Measurements from ENCODE around the gene CLIP4. TPM values are rescaled to one million over a fixed set of nuclear protein-coding genes. Genes with fewer than 3 reads are reported as not detected.

CLIP4 gene
- polyA plus RNA-seq, 2 of the 4 experiments (the other 2 are of a cell fraction) = 51.1 to 99.1 TPM

- ChIA-PET POLR2A (no interaction called here), CTCF (interaction anchor here (1.2 to 1.8 kb wide), 2 partner anchors 10 to 668 kb away, joined by 3 to 10 read pairs; no protein-coding TSS in a partner anchor)
- Histone ChIP-seq H3K4me1 (peaks cover 10% of the 10 kb centered on the region; the same call in 1 of the 3 replicates), H3K9me3 (no peaks in the 10 kb centered on the region), H3K4me2 (no peak overlapping the region; the same call in 2 of the 3 replicates), H3K27ac (no peak overlapping the region), H3K4me3 (no peak overlapping the region)
- no peak for ATAC-seq
- no peak for DNase-seq (ENCODE audit: low read depth in 1 of 2, low spot score in 1 of 2)
- 20% methylated on average over 9 of the region's 9 CpGs for WGBS (ENCODE audit: missing lambda C conversion rate)
- no peak for FAIRE-seq
- TF ChIP-seq NR3C1 (IDR thresholded peaks at IDR 0.05) (no peak), E2F6 (IDR thresholded peaks at IDR 0.05; ENCODE audit: borderline replicate concordance, low read depth) (no peak), GATA3 (IDR thresholded peaks at IDR 0.05; ENCODE audit: borderline replicate concordance) (no peak), NPAS2 (CRISPR knock-in tag; IDR thresholded peaks at IDR 0.05; ENCODE audit: borderline replicate concordance) (no peak), TFCP2L1 (CRISPR knock-in tag; IDR thresholded peaks at IDR 0.05) (no peak), PHF8 (IDR thresholded peaks at IDR 0.05; ENCODE audit: borderline replicate concordance, low read depth) (no peak), NFE2L2 (conservative IDR thresholded peaks at IDR 0.05; ENCODE audit: low read length) (no peak), POLR2A (IDR thresholded peaks at IDR 0.05; ENCODE audit: low read length) (no peak), EP300 (IDR thresholded peaks at IDR 0.05) (no peak), FOSB (CRISPR knock-in tag; IDR thresholded peaks at IDR 0.05) (no peak), PBX3 (IDR thresholded peaks at IDR 0.05) (no peak), TP53 (CRISPR knock-in tag; IDR thresholded peaks at IDR 0.05) (no peak)
Measured at GRCh38 chr2:29228947-29229346, 113.7 kb downstream of the CLIP4 start.

- ChIA-PET CTCF (no interaction called here), POLR2A (no interaction called here)
- ATAC-seq = no peak
- H3K4me1 ChIP-seq = peaks cover 6% of the 10 kb centered on the region; the same call in 1 of the 3 replicates
- H3K4me3 ChIP-seq = no peak overlapping the region
- TF ChIP-seq CBX2 (IDR thresholded peaks at IDR 0.05; ENCODE audit: borderline replicate concordance, low read depth) (no peak), RNF2 (IDR thresholded peaks at IDR 0.05; ENCODE audit: borderline replicate concordance, low read depth) (no peak), FOSB (CRISPR knock-in tag; IDR thresholded peaks at IDR 0.05) (no peak), NR3C1 (IDR thresholded peaks at IDR 0.05) (no peak), ZSCAN20 (CRISPR knock-in tag; IDR thresholded peaks at IDR 0.05) (no peak), KDM5A (IDR thresholded peaks at IDR 0.05) (no peak), SREBF2 (IDR thresholded peaks at IDR 0.05) (no peak), EP300 (IDR thresholded peaks at IDR 0.05) (no peak), POLR2A (IDR thresholded peaks at IDR 0.05; ENCODE audit: low read length) (no peak), FOXS1 (CRISPR knock-in tag; IDR thresholded peaks at IDR 0.05) (no peak), PHF8 (IDR thresholded peaks at IDR 0.05; ENCODE audit: borderline replicate concordance, low read depth) (no peak), CBX8 (IDR thresholded peaks at IDR 0.05) (no peak), HDAC2 (IDR thresholded peaks at IDR 0.05) (no peak), NFE2L2 (conservative IDR thresholded peaks at IDR 0.05; ENCODE audit: low read length) (no peak), HMGXB4 (CRISPR knock-in tag; IDR thresholded peaks at IDR 0.05; ENCODE audit: borderline replicate concordance) (no peak), CHD4 (IDR thresholded peaks at IDR 0.05; ENCODE audit: borderline replicate concordance) (no peak), RAD21 (conservative IDR thresholded peaks at IDR 0.05 in 1 of 2, IDR thresholded peaks at IDR 0.05 in 1 of 2) (no peak), RCOR1 (IDR thresholded peaks at IDR 0.05; ENCODE audit: low read depth, low read length) (no peak), MAFK (IDR thresholded peaks at IDR 0.05; ENCODE audit: partially characterized antibody) (no peak)
- H3K4me2 ChIP-seq = no peak overlapping the region
- H3K27ac ChIP-seq = no peak overlapping the region
- 71% methylated on average over 9 of the region's 9 CpGs for WGBS (ENCODE audit: missing lambda C conversion rate)
- no peak for DNase-seq (ENCODE audit: low read depth in 1 of 2, low spot score in 1 of 2)
- no peak for FAIRE-seq
- no peaks in the 10 kb centered on the region for H3K9me3 ChIP-seq
Measured at GRCh38 chr2:29229640-29230039, 114.4 kb downstream of the CLIP4 start.

Data from A549 (cell line).